Astrocyte (in vitro differentiated cells and primary cell): Measurements from ENCODE around the gene SKAP2.

Experiments
- EZH2 ChIP-seq: IDR thresholded peaks from 2 replicates; pipeline ENCODE4 v1.6.1; 2012; ENCODE audit warnings: mild to moderate bottlenecking, low read length, inconsistent platforms; ENCODE audit not compliant: insufficient read depth
- TF ChIP-seq, protein P1 (sequence below): IDR thresholded peaks from 2 replicates; pipeline ENCODE4 v1.5.1; 2011; ENCODE audit warnings: low read depth, mild to moderate bottlenecking, inconsistent platforms, low read length, moderate library complexity; ENCODE audit not compliant: insufficient read depth

DNA sequence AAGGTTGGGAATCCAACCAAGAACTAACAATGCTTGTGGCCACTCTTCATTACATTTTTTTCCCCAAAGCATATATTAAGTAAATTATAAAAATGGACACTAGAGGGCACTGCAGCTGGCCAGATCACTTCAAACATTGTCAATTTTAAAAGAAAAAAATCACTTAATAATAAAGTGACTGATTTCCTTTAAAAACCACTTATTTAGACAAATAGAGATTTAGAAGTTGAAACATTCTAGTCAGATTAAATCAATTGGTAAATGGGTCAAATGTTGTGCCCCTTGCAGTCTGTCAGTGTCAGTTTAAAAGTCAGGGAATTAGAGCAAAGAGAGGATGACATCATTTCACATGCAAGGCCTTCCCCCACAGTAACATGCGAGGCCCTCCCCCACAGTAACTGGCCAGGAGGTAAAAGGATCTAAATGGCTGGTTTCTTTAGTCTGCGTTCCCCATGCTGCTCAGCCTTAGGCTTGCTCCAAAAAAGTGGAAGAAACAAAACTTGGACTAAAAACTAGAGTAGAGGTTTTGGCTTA lies 177.9 kb downstream of the SKAP2 start:
- TF ChIP-seq, protein P1, sequence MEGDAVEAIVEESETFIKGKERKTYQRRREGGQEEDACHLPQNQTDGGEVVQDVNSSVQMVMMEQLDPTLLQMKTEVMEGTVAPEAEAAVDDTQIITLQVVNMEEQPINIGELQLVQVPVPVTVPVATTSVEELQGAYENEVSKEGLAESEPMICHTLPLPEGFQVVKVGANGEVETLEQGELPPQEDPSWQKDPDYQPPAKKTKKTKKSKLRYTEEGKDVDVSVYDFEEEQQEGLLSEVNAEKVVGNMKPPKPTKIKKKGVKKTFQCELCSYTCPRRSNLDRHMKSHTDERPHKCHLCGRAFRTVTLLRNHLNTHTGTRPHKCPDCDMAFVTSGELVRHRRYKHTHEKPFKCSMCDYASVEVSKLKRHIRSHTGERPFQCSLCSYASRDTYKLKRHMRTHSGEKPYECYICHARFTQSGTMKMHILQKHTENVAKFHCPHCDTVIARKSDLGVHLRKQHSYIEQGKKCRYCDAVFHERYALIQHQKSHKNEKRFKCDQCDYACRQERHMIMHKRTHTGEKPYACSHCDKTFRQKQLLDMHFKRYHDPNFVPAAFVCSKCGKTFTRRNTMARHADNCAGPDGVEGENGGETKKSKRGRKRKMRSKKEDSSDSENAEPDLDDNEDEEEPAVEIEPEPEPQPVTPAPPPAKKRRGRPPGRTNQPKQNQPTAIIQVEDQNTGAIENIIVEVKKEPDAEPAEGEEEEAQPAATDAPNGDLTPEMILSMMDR = peak; percentile 63
- no peak for TF ChIP-seq EZH2
